IMR-90 (cell line): ENCODE data around the gene PSMC5. TPM values are rescaled to one million over a fixed set of nuclear protein-coding genes. Genes with fewer than 3 reads are reported as not detected.

Experiments
- ATAC-seq: fragments of 200-7000 bp; cut with Tn5 transposase; 2 replicates; pipeline ENCODE4 v1.9.1; 2020; ENCODE audit warnings: low read depth, mild to moderate bottlenecking, moderate library complexity
- BruUV-seq: library from RNA; stranded (reverse); fragments of 400-500 nt; replicated peaks from 2 replicates; lab custom pipeline; 2021; lab: Mats Ljungman, UMichigan
- CTCF ChIA-PET: fragments of 300-600 bp; formaldehyde crosslinking; extraction: SDS; loops from one replicate; lab custom pipeline; 2021; ENCODE audit warnings: antibody characterized with exemption; lab: Yijun Ruan, JAX
- POLR2A ChIA-PET: fragments of 300-600 bp; sonication (Branson Sonifier 250); formaldehyde crosslinking; loops from one replicate; lab custom pipeline; 2022; ENCODE audit warnings: antibody characterized with exemption; ENCODE audit not compliant: unreplicated experiment; lab: Charles Lee
- DNase-seq: peaks from one replicate; pipeline ENCODE4 v3.0.0; 2013
- H2AFZ ChIP-seq: replicated peaks from 2 replicates; pipeline ENCODE3; 2013; ENCODE audit warnings: low read length, mild to moderate bottlenecking; ENCODE audit not compliant: poor library complexity
- H2AK5ac ChIP-seq: 2 replicates; pipeline ENCODE4 v1.6.1; 2013; ENCODE audit warnings: low read depth, low read length, inconsistent platforms
- H2AK9ac ChIP-seq: replicated peaks from 2 replicates; pipeline ENCODE3; 2013; ENCODE audit warnings: mild to moderate bottlenecking, low read depth, low read length, moderate library complexity; ENCODE audit not compliant: poor library complexity
- H2BK120ac ChIP-seq: 2 replicates; pipeline ENCODE4 v1.6.1; 2013; ENCODE audit warnings: low read depth, low read length, inconsistent platforms
- H2BK15ac ChIP-seq: 3 replicates; pipeline ENCODE4 v1.6.1; 2013; ENCODE audit warnings: low read depth, low read length, inconsistent platforms
- H2BK20ac ChIP-seq: 2 replicates; pipeline ENCODE4 v1.6.1; 2013; ENCODE audit warnings: low read depth, mild to moderate bottlenecking, inconsistent platforms, low read length, moderate library complexity
- H2BK5ac ChIP-seq: 2 replicates; pipeline ENCODE4 v1.6.1; 2013; ENCODE audit warnings: mild to moderate bottlenecking, low read depth, low read length, inconsistent platforms; ENCODE audit not compliant: poor library complexity, severe bottlenecking
- H3K14ac ChIP-seq: replicated peaks from 2 replicates; pipeline ENCODE4 v1.6.1; 2013; ENCODE audit warnings: low read depth, low read length, inconsistent platforms
- H3K18ac ChIP-seq: 2 replicates; pipeline ENCODE4 v1.6.1; 2013; ENCODE audit warnings: low read depth, low read length, control low read depth
- H3K23ac ChIP-seq: 2 replicates; pipeline ENCODE4 v1.6.1; 2013; ENCODE audit warnings: low read depth, low read length, inconsistent platforms
- H3K27ac ChIP-seq: 2 replicates; pipeline ENCODE4 v1.5.1; 2013; ENCODE audit warnings: mild to moderate bottlenecking, control low read depth, low read length; ENCODE audit not compliant: insufficient read depth
- H3K27me3 ChIP-seq: 2 replicates; pipeline ENCODE4 v1.6.1; 2013; ENCODE audit warnings: low read length; ENCODE audit not compliant: control insufficient read depth, insufficient read depth
- H3K36me3 ChIP-seq: 2 replicates; pipeline ENCODE4 v1.6.1; 2013; ENCODE audit warnings: low read length, mixed read lengths; ENCODE audit not compliant: control insufficient read depth, insufficient read depth
- H3K4ac ChIP-seq: 2 replicates; pipeline ENCODE4 v1.6.1; 2013; ENCODE audit warnings: low read depth, low read length, inconsistent platforms
- H3K4me1 ChIP-seq: 2 replicates; pipeline ENCODE4 v1.6.1; 2013; ENCODE audit warnings: low read length, mixed read lengths; ENCODE audit not compliant: control insufficient read depth, insufficient read depth
- H3K4me2 ChIP-seq: 2 replicates; pipeline ENCODE4 v1.6.1; 2013; ENCODE audit warnings: low read depth, mild to moderate bottlenecking, control low read depth, low read length, moderate library complexity
- H3K4me3 ChIP-seq: 2 replicates; pipeline ENCODE4 v1.5.1; 2013; ENCODE audit warnings: low read depth, mild to moderate bottlenecking, control low read depth, low read length, moderate library complexity; ENCODE audit not compliant: insufficient read depth
- H3K56ac ChIP-seq: 2 replicates; pipeline ENCODE4 v1.6.1; 2013; ENCODE audit warnings: low read length, inconsistent platforms; ENCODE audit not compliant: insufficient read depth; ENCODE audit errors: extremely low read depth
- H3K79me1 ChIP-seq, 2 experiments: 2 replicates each; pipeline ENCODE4 v1.6.1; 2013; ENCODE audit warnings: low read length in 2 of 2, inconsistent platforms in 1 of 2, low read depth in 1 of 2
- H3K9ac ChIP-seq: 2 replicates; pipeline ENCODE4 v1.6.1; 2013; ENCODE audit warnings: low read depth, low read length, control low read depth
- H3K9me1 ChIP-seq: 2 replicates; pipeline ENCODE4 v1.6.1; 2013; ENCODE audit warnings: low read length, inconsistent platforms; ENCODE audit not compliant: insufficient read depth
- H3K9me3 ChIP-seq: 2 replicates; pipeline ENCODE4 v1.6.1; 2013; ENCODE audit warnings: low read length; ENCODE audit not compliant: control insufficient read depth, insufficient read depth
- H4K20me1 ChIP-seq: 2 replicates; pipeline ENCODE4 v1.6.1; 2013; ENCODE audit warnings: low read length, inconsistent platforms; ENCODE audit not compliant: insufficient read depth
- H4K5ac ChIP-seq: 2 replicates; pipeline ENCODE4 v1.6.1; 2013; ENCODE audit warnings: mild to moderate bottlenecking, low read depth, low read length, control low read depth
- H4K8ac ChIP-seq, 2 experiments: 2 replicates each; pipeline ENCODE4 v1.6.1; 2013; ENCODE audit warnings: low read depth in 2 of 2, low read length in 2 of 2, control low read depth in 1 of 2, inconsistent platforms in 1 of 2
- H4K91ac ChIP-seq: 2 replicates; pipeline ENCODE4 v1.6.1; 2013; ENCODE audit warnings: low read depth, low read length, inconsistent platforms; ENCODE audit not compliant: insufficient read depth
- BHLHE40 ChIP-seq: fragments of 150-350 bp; IDR thresholded peaks from 2 replicates; pipeline ENCODE4 v1.6.1; 2016; ENCODE audit warnings: mild to moderate bottlenecking, low read depth, low read length
- CEBPB ChIP-seq: IDR thresholded peaks from 2 replicates; pipeline ENCODE4 v1.6.1; 2012; ENCODE audit warnings: low read depth, low read length, improper control_type of control experiment
- FOS ChIP-seq: fragments of 150-350 bp; IDR thresholded peaks from 2 replicates; pipeline ENCODE4 v1.6.1; 2016; ENCODE audit warnings: low read depth, low read length
- MAFK ChIP-seq: IDR thresholded peaks from 2 replicates; pipeline ENCODE4 v1.6.1; 2012; ENCODE audit warnings: low read depth, low read length, improper control_type of control experiment
- MAZ ChIP-seq: IDR thresholded peaks from 2 replicates; pipeline ENCODE4 v1.6.1; 2012; ENCODE audit warnings: low read depth, mild to moderate bottlenecking, low read length, improper control_type of control experiment, moderate library complexity, borderline replicate concordance
- MXI1 ChIP-seq: IDR thresholded peaks from 2 replicates; pipeline ENCODE4 v1.6.1; 2012; ENCODE audit warnings: low read depth, mild to moderate bottlenecking, low read length, moderate library complexity, borderline replicate concordance
- NFE2L2 ChIP-seq: fragments of 150-350 bp; IDR thresholded peaks from 2 replicates; pipeline ENCODE4 v1.6.1; 2016; ENCODE audit warnings: low read depth, mild to moderate bottlenecking, low read length
- POLR2A ChIP-seq: IDR thresholded peaks from 2 replicates; pipeline ENCODE4 v1.6.1; 2012; ENCODE audit warnings: mild to moderate bottlenecking, low read depth, low read length
- RAD21 ChIP-seq: IDR thresholded peaks from 2 replicates; pipeline ENCODE4 v1.6.1; 2012; ENCODE audit warnings: low read length, improper control_type of control experiment
- RCOR1 ChIP-seq: IDR thresholded peaks from 2 replicates; pipeline ENCODE4 v1.6.1; 2012; ENCODE audit warnings: mild to moderate bottlenecking, low read length, improper control_type of control experiment; ENCODE audit not compliant: insufficient replicate concordance
- RFX5 ChIP-seq: IDR thresholded peaks from 2 replicates; pipeline ENCODE4 v1.8.0; 2012; ENCODE audit warnings: low read depth, mild to moderate bottlenecking, low read length, moderate library complexity
- SMC3 ChIP-seq: fragments of 150-350 bp; IDR thresholded peaks from 2 replicates; pipeline ENCODE4 v1.6.1; 2016; ENCODE audit warnings: low read depth, mild to moderate bottlenecking, antibody characterized with exemption, low read length, moderate library complexity
- WGBS, 2 experiments: methylation state at CpG; one replicate each; pipeline versions ENCODE4 v1.1.5 to v1.1.7; 2013; ENCODE audit warnings: missing lambda C conversion rate in 2 of 2; ENCODE audit not compliant: insufficient read length in 1 of 2; ENCODE audit errors: extremely low coverage in 2 of 2; 5-methylcytosine and 5-hydroxymethylcytosine counted together
- dilution Hi-C: fragments of 300-500 bp; cut with HindIII; formaldehyde crosslinking; loops from one replicate; pipeline ENCODE4 v1.14.3; 2018; ENCODE audit warnings: low sequenced_read_pairs; ENCODE audit not compliant: unreplicated experiment
- in situ Hi-C: fragments of 300-500 bp; cut with MboI; formaldehyde crosslinking; loops from 3 replicates; pipeline ENCODE4 v1.14.3; 2019; ENCODE audit warnings: low sequenced_read_pairs, inconsistent platforms, mixed read lengths
- intact Hi-C: fragments of 100-400 bp; cut with micrococcal nuclease; formaldehyde crosslinking; loops from 2 replicates; pipeline ENCODE4 v1.10.0; 2022
- polyA plus RNA-seq, 3 experiments: library from polyadenylated mRNA; depleted of rRNA; stranded (reverse); fragments of >200 nt; gene quantifications; 2 replicates each; pipeline ENCODE4 v1.2.3, GENCODE V29; 2012; ENCODE audit warnings: low replicate concordance in 1 of 3
- total RNA-seq: library from RNA; depleted of rRNA; stranded (reverse); fragments of >200 nt; gene quantifications from 2 replicates; pipeline ENCODE4 v1.2.3, GENCODE V29; 2012
- TF ChIP-seq, protein P1 (sequence below): fragments of 150-350 bp; IDR thresholded peaks from 2 replicates; pipeline ENCODE4 v1.6.1; 2017; ENCODE audit warnings: mild to moderate bottlenecking, antibody characterized with exemption, low read length, low read depth
- TF ChIP-seq, protein P2 (sequence below): fragments of 150-350 bp; IDR thresholded peaks from 2 replicates; pipeline ENCODE4 v1.6.1; 2016; ENCODE audit warnings: low read depth, mild to moderate bottlenecking, low read length, moderate library complexity, borderline replicate concordance
- TF ChIP-seq, protein P3 (sequence below): conservative IDR thresholded peaks from 2 replicates; pipeline ENCODE4 v1.5.1; 2012; ENCODE audit warnings: mild to moderate bottlenecking, low read depth, low read length, improper control_type of control experiment

PSMC5 gene
- total and polyA plus RNA-seq, 2 of the 4 experiments (the other 2 are of a cell fraction), result 105 to 165 TPM

DNA sequence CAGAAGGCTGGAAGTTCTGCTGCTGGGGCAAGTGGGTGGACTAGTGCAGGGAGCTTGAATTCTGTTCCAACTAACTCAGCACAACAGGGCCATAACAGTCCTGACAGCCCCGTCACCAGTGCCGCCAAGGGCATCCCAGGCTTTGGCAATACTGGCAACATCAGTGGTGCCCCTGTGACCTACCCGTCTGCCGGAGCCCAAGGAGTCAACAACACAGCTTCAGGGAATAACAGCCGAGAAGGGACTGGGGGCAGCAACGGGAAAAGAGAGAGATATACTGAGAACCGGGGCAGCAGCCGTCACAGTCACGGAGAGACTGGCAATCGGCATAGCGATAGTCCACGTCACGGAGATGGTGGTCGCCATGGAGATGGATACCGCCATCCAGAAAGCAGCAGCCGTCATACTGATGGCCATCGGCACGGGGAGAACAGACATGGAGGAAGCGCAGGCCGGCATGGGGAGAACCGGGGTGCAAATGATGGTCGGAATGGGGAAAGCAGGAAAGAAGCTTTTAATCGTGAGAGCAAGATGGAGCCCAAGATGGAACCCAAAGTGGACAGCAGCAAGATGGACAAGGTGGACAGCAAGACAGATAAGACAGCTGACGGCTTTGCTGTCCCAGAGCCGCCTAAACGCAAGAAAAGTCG lies 9.4 kb upstream of the PSMC5 start:
- Histone ChIP-seq H3K4me1 (peaks cover 20% of the 10 kb centered on the region), H3K27ac (peak overlapping the region; percentile 14; the same call in 1 of the 2 replicates), H3K4me3 (no peak overlapping the region), H2AK5ac (peak overlapping the region; percentile 16; the same call in 1 of the 2 replicates), H3K9ac (no peak overlapping the region), H3K4ac (peak overlapping the region; percentile 4; the same call in 1 of the 2 replicates), H4K5ac (no peak overlapping the region), H2BK5ac (peak overlapping the region; percentile 85), H4K20me1 (peaks cover 26% of the 10 kb centered on the region), H3K9me1 (peaks cover 15% of the 10 kb centered on the region), H4K8ac (peak overlapping the region in 1 of 2 experiments; percentile 9; a peak in 1 of 4 replicates), H3K18ac (no peak overlapping the region), H3K56ac (no peak overlapping the region), H4K91ac (no peak overlapping the region), H3K27me3 (no peaks in the 10 kb centered on the region), H2AK9ac (no peak overlapping the region), H2BK20ac (no peak overlapping the region), H3K4me2 (no peak overlapping the region), H3K79me1 (peaks cover 42 to 76% of the 10 kb centered on the region in 2 experiments), H2AFZ (no peak overlapping the region), H3K9me3 (no peaks in the 10 kb centered on the region), H2BK15ac (no peak overlapping the region), H3K36me3 (peaks cover 82% of the 10 kb centered on the region), H2BK120ac (no peak overlapping the region), H3K14ac (no peak overlapping the region; the same call in 1 of the 2 replicates), H3K23ac (no peak overlapping the region)
- in situ Hi-C loops, result no loop called here
- no peak for ATAC-seq
- dilution Hi-C loops, result no loop called here
- no peak for DNase-seq
- intact Hi-C loops, result loop anchor here (2.0 kb wide), 1 partner anchor 13 kb away; no protein-coding TSS in a partner anchor
- TF ChIP-seq, protein P1, sequence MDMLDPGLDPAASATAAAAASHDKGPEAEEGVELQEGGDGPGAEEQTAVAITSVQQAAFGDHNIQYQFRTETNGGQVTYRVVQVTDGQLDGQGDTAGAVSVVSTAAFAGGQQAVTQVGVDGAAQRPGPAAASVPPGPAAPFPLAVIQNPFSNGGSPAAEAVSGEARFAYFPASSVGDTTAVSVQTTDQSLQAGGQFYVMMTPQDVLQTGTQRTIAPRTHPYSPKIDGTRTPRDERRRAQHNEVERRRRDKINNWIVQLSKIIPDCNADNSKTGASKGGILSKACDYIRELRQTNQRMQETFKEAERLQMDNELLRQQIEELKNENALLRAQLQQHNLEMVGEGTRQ, result no peak
- no peak for TF ChIP-seq BHLHE40
- no peak for TF ChIP-seq MAZ
- TF ChIP-seq SMC3, result no peak
- TF ChIP-seq MXI1, result no peak
- TF ChIP-seq FOS, result no peak
- no peak for TF ChIP-seq CEBPB
- TF ChIP-seq MAFK, result no peak
- no peak for TF ChIP-seq RAD21
- TF ChIP-seq, protein P2, sequence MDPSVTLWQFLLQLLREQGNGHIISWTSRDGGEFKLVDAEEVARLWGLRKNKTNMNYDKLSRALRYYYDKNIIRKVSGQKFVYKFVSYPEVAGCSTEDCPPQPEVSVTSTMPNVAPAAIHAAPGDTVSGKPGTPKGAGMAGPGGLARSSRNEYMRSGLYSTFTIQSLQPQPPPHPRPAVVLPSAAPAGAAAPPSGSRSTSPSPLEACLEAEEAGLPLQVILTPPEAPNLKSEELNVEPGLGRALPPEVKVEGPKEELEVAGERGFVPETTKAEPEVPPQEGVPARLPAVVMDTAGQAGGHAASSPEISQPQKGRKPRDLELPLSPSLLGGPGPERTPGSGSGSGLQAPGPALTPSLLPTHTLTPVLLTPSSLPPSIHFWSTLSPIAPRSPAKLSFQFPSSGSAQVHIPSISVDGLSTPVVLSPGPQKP, result no peak
- TF ChIP-seq RCOR1, result no peak
- no peak for TF ChIP-seq NFE2L2
- TF ChIP-seq, protein P3, sequence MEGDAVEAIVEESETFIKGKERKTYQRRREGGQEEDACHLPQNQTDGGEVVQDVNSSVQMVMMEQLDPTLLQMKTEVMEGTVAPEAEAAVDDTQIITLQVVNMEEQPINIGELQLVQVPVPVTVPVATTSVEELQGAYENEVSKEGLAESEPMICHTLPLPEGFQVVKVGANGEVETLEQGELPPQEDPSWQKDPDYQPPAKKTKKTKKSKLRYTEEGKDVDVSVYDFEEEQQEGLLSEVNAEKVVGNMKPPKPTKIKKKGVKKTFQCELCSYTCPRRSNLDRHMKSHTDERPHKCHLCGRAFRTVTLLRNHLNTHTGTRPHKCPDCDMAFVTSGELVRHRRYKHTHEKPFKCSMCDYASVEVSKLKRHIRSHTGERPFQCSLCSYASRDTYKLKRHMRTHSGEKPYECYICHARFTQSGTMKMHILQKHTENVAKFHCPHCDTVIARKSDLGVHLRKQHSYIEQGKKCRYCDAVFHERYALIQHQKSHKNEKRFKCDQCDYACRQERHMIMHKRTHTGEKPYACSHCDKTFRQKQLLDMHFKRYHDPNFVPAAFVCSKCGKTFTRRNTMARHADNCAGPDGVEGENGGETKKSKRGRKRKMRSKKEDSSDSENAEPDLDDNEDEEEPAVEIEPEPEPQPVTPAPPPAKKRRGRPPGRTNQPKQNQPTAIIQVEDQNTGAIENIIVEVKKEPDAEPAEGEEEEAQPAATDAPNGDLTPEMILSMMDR, result no peak
- no peak for TF ChIP-seq RFX5
- TF ChIP-seq POLR2A, result no peak
- TSS peak; percentile 89 for BruUV-seq
- POLR2A ChIA-PET, result no interaction called here
- 96% methylated on average over 27 of the region's 27 CpGs; no CpG with 5 or more reads in 1 of the 2 experiments for WGBS, 2 experiments
- CTCF ChIA-PET, result no interaction called here
